ENCODE measurements around the gene FIZ1.

The FIZ1 gene

DNA sequence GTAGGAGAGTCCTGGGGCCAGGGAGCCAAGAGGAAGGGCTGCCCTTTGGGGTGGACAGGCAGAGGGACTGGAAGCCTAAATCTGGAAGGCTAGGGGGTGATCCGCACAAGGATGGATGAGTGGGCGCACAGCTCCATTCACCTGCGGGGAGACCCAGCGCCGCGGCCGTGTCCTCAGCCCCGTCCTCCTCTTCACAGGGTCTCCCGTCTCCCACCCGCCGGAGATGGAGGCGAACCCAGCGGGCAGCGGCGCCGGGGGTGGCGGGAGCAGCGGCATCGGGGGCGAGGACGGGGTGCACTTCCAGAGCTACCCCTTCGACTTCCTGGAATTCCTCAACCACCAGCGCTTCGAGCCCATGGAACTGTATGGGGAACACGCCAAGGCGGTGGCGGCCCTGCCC lies 14.1 kb upstream of the FIZ1 start:
- DNase-seq (ENCODE audit: low spot score), result no peak

DNA sequence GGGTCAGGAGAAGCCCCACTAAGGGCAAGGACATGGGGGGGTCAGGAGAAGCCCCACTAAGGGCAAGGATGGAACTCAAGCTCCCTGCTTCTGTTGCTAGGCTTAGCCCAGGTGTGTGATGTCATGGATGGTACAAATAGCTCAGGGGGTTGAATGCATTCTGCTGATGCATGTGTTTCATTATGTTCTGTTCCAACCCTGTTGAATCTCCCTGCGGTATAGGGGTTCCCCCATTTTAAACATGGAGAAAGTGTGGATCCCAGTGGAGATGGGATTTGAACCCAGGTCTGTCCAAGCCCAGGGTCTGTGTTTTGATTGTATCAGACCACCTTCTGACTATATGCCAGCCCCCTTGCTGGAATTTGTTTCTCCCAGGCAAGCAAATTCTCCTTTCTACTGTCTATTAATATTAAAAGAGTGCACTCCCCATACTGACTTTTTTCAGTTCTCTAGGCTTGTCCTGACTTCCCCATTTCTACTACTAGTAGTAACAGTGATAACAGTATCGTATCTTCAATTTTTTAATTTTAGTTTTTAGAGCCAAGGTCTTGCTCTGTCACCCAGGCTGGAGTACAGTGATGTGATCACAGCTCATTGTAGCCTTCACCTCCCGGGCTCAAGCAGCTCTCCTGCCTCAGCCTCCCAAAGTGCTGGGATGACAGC lies 12.8 kb upstream of the FIZ1 start:
- no peak for DNase-seq (ENCODE audit: low spot score)

DNA sequence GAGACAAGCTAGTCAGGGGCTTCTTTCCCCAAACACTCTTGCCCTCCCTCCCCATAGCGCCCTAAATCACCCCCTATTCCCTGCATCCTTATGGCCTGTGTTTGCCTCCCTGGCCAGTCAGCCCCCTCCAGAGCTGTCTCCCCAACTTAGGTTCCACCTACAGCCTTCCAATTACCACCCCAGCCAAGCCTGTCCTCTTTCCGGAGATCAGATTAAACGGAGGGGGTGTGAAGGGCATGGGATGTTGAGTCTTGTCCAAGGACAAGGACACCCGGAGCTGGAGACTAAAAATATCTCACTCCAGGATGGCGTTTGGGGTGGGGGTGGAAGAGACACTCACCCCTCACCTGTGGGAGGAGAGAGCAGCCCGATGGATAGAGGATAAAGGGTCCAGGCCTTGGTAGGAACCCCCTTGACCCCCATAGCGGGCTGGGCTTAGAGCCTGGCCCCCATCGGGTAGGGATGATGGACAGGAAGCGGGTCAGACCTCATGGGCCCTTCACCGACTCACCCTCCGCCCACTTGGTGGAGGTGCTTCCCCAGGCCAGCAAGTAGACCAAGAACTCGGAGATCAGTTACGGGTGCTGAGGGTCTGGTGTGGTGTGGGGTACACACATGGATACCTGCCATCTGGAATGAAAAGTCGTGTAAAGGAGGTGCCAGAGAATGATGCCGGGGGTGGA lies 12.1 kb upstream of the FIZ1 start:
- no peak for DNase-seq (ENCODE audit: low spot score)

DNA sequence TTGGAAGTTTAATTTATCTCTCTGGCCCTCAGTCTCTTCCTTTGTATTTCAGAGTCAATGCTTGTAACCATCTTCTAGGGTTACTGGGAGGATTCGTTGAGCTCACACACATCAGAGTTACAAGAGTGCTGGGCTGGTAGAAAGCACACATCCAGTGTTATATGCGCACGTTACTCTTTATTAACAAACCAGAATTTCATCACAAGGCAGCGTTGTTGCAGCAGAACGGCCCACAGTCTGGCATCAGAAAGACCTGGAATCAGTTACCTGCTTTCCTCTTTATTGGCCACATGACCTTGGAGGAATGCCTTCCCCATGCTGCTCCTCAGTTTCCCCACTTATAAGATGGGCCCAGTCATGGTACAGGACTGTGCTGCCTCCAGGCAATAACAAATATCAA lies 10.0 kb upstream of the FIZ1 start:
- DNase-seq (ENCODE audit: low spot score), result no peak

DNA sequence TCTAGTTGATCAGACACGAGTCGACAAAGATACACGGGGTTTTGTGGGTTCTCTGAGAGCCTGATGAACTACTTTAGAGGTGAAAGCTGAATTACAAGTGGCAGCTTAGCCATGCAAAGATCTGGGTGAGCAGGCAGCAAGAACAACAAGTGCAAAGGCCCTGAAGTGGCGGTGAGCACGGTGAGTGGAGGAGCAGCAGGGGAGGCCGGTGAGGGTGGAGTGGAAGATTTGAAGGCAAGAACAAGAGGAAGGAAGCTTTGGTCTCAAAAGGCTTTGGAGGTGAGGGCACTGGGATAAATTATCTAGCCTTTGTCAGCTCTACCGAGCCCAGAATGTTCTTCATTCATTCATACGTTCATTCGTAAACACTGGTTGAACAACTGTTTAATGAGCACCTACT lies 7.5 kb upstream of the FIZ1 start:
- DNase-seq (ENCODE audit: low spot score), result no peak

DNA sequence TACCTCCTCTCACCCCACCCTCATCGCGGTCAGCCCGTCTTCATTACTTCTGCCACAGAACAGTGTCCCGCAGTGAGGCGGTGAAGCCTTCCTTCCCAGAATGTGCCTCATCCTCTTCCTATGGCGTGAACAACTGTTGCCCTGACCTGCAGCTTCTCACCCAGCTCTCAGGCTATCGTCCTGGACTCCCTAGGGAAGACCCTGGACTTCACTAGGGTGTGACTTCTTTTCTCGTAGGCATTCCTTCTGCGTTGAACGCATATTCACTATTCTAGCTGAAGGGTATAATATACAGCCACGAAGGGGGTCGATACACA lies 7.1 kb upstream of the FIZ1 start:
- DNase-seq (ENCODE audit: low spot score), result no peak

DNA sequence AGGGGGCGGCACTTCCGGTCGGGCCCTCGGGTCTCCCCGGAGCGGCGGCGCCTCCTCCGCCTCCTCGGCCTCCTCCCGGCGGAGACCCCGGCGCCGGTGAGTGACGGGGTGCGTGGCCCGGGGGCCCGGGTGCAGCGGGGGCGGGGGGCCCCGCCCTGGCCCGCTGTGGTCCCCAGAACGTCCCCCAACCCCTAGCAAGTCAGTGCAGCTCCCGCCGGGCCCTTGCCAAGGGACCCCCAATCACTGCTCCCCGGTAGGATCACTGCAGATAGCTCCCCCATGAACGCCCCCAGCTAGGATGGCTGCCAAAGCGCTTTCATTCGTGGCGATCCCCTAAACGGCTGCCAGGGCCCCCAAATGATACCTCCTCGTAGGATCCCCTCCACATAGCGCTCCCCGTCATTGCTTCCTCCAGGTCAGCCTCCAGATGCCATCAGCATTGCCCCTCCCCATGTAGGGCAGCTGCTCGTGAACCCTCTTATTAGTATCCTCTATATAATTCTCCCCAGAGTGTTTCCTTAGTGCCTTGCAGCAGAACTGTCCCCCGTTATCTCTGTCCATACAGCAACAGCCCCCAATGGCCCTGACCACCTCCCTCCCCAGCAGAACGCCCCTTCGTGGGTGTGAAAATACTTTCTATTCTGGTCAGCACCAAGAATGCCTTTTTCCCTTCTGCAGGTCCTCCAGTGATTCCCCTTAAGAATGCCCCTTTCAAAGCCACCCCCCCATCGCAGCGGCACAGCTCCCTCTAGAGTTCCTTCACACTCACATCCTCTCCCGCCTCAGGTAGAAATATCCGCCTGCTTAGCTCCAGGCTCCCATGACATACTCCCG lies 6.5 kb upstream of the FIZ1 start, which contains the start of gene ZNF865:
Gene ZNF865 (plus strand): TSS at position 11 of the 834 bp plus-strand sequence. CDS start 7,972 bp downstream, outside the sequence.
- peak; percentile 55 for DNase-seq (ENCODE audit: low spot score)

DNA sequence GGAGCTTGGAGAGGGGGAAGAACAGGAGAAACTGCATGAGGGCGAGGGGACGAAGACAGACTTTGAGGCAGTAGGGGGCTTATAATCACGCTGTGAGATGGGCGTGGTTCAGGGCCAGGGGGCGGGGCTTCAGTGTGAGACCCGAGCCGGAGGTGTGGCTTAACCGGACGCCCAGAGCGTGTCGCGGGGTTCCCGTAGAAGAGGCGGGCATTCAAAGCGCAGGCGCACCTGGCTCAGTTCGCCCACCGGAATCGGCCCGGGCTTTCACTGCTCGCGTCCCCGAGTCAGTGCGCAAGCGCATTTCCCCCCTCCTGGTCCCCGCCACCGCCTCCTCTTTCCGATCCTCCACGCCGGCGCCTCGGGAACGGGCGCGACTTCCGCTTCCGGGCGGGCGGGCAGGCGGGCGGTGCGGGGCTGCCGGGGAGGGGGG lies 5.9 kb upstream of the FIZ1 start:
- DNase-seq (ENCODE audit: low spot score), result peak; percentile 85

DNA sequence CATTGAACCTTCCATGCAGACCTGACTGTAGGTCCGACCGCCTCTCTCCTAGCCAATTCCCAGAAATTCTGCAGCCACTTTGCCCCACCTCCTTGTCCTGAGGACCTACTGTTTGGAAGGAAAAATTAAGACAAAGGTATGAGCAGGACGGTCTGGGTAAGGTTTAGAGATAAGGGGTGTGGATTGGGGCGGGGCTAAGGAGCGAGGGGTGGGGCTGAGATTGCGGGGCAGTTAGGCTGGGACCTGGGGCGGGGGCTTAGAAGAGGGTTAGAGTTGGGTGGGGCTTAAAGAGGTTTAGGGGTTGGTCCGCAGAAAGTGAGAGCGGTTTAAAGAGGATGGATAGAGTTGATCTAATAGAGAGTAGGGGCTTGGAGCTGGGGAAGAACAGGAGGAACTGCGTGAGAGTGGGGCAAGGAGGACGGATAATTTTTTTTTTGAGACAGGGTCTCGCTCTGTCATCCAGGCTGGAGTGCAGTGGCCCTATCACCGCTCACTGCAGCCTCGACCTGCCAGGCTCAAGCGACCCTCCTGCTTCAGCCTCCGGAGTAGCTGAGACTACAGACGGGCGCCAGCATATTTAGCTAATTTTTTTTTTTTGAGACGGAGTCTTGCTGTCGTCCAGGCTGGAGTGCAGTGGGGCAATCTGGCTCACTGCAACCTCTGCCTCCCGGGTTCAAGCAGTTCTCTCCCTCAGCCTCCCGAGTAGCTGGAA lies 4.4 kb upstream of the FIZ1 start:
- peak; percentile 21 for DNase-seq (ENCODE audit: low spot score)

DNA sequence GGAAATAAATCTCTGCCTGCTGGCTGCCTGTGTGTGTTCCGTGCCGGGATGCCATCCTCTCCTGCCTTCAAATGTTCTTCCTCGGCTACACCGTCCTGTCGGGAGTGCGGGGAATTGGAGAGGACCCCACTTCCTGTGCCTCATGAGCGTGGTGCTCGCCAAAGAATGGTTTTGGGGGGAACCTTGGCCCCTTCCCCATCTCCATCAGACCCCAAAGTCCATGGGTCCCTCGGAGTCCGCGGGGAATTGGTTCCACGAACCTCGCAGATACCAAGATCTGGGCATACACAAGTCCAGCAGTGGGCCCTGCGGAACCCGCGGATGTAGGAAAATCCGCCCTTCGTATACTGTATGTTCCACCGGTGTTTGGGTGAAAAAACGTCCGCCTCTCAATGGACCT lies 3.8 kb upstream of the FIZ1 start:
- no peak for DNase-seq (ENCODE audit: low spot score)

DNA sequence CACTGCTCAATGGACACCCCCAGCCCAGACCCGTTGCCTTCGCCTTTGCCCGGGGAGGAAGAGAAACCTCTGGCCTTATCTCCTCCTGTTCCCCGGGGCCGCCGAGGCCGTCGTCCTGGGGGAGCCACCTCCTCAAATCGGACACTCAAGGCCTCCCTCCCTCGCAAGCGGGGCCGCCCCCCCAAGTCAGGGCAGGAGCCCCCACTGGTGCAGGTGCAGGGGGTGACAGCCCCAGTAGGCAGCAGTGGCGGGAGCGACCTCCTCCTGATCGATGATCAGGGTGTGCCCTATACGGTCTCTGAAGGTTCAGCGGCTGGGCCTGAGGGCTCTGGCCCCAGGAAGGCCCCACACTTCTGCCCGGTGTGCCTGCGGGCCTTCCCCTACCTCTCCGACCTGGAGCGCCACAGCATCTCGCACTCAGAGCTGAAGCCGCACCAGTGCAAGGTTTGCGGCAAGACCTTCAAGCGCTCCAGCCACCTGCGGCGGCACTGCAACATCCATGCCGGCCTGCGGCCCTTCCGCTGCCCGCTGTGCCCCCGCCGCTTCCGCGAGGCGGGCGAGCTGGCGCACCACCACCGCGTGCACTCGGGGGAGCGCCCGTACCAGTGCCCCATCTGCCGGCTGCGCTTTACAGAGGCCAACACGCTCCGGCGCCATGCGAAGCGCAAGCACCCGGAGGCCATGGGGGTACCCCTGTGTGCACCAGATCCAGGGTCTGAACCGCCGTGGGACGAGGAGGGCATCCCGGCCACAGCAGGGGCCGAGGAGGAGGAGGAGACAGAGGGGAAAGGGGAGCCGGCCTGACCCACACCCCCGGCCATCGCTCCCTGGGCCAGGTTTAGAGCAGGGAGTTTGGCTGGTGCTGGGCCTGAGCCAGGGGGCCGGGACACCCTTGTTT lies 3.0 kb upstream of the FIZ1 start:
- no peak for DNase-seq (ENCODE audit: low spot score)

DNA sequence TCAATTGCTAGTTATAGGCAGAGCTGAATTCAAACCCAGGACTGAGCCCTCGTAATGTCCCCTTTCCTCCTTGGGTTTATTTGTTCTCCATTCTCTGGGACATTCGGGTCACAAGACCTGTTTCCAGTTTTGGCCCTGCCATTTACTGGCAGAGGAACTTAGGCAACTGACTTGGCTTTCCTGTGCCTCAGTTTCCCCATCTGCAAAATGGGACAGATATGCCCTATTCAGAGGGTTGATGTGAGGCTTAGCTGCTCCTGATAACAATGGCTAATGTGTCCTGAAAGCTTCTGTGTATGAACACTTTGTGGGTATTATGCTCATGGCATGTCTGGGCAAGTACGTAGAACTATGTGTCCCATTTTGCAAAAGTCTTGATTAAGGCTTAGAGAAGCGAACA lies 1.8 kb upstream of the FIZ1 start:
- peak; percentile 15 for DNase-seq (ENCODE audit: low spot score)

DNA sequence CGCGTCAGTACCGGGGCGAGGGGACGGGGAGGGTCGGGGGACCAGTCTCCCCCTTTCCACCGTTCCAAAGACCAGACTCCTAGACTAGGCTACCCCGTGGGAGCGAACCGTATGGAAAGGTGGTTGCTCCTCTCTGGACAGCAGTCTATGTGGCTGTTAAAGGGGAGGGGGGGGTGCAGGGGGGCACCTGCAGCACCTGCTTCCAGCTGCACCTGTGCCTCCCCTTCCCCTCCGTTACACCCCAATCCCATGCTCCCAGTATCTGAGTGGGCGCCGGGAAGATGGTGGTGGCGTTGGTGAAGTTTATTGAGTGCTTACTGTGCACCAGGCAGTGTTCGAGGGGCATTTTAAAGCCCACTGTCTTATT lies 1.3 kb upstream of the FIZ1 start:
- DNase-seq (ENCODE audit: low spot score), result no peak

DNA sequence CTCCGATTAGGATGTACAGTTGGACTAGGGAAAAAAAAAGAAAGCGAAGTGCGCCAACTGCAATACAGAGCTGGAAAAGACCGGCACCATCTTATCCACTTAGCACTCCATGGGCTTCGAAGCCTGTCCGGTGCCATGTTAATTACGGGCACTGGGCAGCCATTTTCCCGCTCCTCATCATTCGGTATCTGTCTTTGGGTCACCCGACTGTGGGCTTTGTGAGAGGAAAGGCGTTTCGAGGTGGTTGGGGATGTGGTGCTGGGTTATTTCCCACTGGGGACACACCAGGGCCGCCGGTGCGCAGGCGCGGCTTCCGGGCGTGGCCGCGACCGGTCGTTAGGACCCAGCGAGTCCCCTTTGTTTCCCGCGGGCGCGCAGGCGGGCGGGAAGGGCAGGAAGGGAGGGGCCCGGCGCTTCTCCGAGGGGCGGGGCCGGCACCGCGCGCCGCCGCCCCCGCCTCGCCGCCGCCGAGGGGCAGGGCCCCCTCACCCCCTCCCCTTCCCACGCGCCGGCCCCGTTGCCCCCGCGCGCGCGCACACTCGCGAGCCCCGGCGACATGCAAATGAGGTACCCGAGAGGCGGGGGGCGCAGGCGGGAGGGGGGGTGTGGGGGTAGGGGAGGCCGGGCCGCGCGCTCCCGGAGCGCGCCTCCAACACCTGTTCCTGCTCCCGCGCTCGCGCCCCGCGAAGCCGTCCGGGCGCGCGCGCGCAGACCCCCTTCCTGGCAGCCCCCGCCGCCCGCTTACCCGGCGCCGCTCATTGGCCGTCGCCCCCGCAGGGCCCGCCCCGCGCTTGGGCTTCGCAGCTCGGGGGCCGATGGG lies 735 bp upstream of the FIZ1 start, which contains the start of gene ZNF524:
Gene ZNF524 (plus strand): TSS at position 447 of the 820 bp plus-strand sequence. CDS start 1,825 bp downstream, outside the sequence.
- DNase-seq (ENCODE audit: low spot score), result no peak

DNA sequence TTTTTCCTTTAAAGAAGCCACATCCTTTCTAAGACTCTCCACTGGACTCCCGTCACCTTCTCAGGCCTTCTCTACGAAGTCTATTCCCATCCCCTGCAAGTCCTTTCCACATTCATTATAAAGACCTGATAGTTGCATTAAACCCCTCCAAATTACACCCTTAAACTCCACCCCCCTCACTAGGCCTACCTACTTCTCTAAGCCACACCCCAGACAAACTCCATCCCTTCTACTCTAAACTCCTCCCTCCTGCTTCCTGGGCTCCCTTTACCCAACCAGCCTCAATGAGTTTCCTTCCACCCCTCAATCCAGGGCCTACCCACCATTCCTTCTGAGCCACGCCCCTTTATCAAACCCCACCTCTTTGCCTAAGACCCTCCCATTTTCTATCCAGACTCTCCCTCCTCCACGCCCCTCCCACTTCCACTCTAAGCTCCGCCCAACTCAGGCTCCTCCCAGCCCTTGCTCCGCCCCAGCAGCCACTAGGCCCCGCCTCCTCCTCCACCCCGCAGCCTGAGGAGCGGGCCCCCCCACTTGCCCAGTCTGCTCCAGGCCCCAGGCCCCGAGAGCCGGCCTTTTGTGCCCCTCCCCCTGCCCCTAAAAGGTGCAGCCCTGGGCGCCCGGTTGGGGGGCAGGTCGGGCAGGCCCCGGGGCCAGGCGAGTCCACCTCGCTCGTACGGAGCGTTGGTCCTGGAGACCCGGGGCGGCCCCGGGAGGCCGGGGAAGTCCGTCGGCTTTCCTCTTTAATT lies 424 bp downstream of the FIZ1 start:
- DNase-seq (ENCODE audit: low spot score), result peak; percentile 97

DNA sequence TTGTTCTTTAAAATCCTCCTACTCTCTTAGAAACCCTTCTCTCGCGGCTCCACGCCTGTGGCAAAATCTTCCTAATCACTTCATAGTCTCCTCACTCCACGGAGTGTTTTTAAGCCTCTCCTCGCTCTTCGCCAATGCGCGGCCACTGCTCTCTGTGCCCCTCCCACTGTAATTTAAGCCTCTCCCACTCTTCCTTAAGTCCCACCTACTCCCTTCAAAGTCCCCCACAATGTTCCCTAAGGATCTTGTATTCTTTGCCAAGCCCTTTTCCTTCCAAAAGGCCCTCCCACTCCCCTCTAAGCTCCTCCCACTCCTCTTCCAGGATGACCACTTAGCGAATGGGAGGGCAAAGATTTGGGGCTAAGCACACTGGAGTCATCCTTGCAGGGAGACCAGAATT lies 1.3 kb downstream of the FIZ1 start:
- DNase-seq (ENCODE audit: low spot score), result no peak

DNA sequence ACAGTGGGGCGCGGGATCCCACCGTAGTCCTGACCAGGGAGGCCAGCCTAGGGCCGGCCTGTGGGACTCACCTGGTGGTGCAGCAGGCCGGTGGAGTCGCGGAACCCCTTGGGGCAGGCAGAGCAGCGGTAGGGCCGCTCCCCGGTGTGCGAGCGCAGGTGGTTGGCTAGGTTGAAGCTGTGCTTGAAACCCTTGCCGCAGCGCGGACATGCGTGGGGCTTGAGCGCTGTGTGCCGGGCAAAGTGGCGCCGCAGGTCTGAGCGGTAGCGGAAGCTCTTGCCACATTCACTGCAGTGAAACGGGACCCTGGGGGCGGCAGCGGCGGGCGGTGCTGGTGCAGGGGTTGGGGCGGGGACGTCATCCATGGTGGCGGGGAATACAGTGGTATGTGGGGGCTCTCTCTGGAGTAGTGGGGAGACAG lies 1.8 kb downstream of the FIZ1 start:
- no peak for DNase-seq (ENCODE audit: low spot score)

DNA sequence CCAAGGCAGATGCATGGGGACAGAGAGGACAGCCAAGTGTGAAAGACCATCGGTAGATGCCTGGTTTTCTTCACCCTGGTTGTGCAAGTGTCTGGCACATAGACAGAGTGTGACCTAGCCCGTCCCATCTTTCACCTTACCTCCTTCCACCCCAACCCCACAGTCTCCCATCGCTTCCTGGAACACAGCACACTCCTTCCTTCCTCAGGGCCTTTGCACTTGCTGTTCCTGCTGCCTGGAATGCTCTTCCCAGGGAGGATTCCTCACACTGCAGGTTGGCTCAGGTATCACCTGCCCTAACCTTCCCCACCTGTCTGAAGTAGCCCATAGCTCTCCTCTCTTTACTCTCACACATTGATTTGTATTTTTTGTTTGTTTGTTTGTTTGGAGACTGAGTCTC lies 3.0 kb downstream of the FIZ1 start:
- no peak for DNase-seq (ENCODE audit: low spot score)

DNA sequence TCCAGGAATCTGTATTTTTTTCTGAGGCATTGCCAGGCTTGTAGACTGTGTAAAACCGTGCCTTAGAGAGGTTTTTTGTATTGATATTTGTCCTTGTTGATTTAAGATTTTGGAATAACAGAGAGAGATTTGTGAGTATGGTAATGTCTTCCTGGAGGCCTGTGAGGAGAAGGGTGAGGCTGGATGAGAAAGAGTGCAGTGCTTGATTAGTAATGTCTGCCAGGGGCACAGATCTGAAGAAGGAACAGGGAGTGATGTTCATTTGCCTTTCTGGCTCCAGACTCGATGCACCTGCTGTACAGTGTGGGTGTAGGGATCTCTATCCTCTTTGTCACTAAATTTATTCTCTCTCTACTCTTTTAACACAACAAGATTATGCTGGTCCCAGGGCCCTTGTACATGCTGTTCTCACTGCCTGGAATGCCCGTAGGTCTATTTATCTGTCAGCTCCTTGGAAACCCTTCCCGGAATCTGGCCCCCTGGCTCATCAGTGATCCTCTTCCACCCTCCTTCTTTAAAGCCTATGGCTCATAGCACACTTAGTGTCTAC lies 4.2 kb downstream of the FIZ1 start:
- no peak for DNase-seq (ENCODE audit: low spot score)
